GM03348 (cell line): ENCODE results near the gene BHLHE40.

Experiments
- DNase-seq: peaks from one replicate; pipeline ENCODE4 v3.0.0; 2012; ENCODE audit warnings: low spot score

The BHLHE40 gene

DNA sequence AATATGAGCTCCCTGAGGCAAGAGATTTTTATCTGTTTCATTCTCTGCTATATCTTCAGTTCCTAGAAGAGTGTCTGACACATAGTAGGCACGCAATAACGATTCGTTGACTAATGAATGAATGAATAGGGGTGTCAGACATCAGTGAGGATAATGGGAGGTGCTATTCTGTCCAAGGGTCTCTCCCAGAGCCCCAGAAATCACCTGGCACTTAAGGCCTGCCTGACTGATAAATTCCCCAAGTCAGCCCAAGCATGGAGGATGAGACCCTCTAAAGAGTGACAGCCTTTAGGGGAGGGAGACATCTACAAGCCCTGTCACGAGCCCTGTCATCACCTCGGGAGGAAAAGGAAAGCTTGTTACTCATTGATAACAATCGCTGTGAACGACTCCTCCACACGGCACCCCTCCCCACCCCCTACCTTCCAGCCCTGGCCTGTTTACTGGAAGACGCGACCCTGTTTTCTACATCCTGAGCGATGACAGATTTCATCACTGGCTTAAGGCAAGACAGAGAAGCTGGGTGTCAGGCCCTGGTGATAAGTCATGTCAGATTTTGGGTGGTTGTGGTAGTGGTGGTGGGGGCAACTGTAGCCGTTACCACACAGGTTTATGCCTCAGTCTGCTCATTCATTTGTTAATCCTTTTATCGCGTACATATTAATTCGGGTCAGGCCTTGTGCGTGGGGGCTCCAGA lies 23.1 kb downstream of the BHLHE40 start:
- no peak for DNase-seq

- no peak for DNase-seq
Measured at GRCh38 chr3:5002871-5003247, 23.6 kb downstream of the BHLHE40 start.

DNA sequence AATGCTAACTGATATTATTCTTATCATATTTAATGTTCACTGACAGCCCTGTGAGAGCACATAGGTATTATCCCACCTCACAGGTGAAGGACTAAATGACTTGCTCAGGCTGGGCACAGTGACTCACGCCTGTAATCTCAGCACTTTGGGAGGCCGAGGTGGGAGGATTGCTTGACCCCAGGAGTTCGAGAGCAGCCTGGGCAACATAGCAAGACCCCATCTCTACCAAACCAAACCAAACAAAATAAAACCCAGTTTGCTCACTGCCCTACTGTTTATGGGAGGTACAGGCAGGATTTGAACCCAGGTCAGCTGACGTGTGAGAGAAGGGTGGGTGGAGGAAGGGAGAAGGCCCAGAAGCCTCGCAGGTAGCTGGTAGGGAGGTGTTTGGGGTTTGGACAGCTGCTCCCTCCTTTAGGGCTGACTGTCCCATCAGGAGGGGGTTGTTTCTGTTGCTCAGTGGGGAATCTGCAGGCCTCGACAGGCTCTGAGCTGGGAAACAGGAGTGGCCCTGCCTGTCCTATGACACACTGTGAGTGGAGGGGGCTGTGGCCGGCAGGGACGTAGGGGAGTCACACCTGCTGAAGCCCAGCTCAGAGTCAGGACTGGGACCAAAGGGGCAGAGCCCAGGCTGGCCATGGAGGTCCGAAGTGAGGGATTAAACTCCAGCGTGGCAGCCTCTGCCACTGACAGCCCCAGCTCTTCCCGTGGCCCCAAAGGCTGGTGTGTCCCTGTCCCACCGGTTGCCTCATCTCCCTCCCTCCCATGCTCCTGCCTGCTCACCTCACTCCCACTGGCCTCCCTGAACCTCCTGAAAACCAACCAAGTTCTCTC lies 25.3 kb downstream of the BHLHE40 start:
- DNase-seq, result no peak

GRCh38 chr3:5005367-5005766 lies 26.1 kb downstream of the BHLHE40 start:
- DNase-seq, result no peak

DNA sequence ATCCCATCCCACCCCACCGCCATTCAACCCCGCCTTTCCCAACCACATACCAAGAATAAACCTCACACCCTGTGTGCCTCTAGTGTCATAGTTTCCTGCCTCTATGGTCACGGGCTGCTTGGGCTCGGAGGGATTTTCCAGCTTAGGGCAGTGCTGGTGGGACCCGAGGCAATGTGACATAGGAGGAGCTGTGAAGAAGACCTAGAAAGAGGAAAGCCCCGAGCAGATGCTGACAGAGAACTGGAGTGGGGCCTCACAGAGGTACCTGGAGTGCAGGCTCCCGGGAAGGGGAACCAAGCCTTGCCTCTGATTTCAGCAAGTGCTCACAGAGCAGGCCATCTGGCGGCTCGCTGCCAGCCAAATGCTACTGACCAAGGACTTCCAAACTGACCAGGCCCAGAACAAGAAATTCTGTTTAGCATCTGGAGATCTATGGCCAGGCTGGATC lies 27.5 kb downstream of the BHLHE40 start:
- no peak for DNase-seq

- DNase-seq, result no peak
Measured at GRCh38 chr3:5007873-5008272, 28.6 kb downstream of the BHLHE40 start.

DNA sequence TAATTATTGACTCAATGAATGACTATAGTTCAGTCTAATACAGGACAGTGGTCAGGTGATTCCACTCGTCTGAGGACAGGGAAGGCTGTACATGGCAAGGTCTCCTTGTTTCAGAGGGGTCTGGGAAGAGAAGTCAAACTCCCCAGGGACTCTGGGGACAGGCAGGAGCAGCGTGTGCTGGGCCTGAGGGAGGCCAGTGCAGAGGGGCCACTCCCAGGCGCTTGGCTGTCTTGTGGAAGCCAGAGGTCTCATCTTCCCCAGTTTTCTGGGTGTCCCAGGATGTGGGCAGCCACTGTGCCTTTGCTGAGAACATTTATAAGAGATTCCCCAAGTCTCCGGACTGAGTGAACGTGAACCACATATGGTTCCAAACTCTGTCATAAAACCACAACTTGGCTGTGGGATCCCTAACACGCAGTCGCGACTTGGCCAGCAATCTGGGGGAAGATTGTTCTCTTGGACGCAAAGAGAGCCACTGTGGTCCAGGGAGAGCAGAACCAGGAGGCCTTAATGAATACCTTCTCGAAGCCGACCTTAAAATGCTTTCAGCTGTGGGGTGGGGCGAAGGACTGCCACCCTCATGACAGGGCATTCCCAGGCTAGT lies 30.4 kb downstream of the BHLHE40 start:
- peak; percentile 48 for DNase-seq

GRCh38 chr3:5010140-5010539 lies 30.9 kb downstream of the BHLHE40 start:
- no peak for DNase-seq

GRCh38 chr3:5010706-5011554 lies 31.7 kb downstream of the BHLHE40 start:
- DNase-seq, result peak; percentile 30

DNA sequence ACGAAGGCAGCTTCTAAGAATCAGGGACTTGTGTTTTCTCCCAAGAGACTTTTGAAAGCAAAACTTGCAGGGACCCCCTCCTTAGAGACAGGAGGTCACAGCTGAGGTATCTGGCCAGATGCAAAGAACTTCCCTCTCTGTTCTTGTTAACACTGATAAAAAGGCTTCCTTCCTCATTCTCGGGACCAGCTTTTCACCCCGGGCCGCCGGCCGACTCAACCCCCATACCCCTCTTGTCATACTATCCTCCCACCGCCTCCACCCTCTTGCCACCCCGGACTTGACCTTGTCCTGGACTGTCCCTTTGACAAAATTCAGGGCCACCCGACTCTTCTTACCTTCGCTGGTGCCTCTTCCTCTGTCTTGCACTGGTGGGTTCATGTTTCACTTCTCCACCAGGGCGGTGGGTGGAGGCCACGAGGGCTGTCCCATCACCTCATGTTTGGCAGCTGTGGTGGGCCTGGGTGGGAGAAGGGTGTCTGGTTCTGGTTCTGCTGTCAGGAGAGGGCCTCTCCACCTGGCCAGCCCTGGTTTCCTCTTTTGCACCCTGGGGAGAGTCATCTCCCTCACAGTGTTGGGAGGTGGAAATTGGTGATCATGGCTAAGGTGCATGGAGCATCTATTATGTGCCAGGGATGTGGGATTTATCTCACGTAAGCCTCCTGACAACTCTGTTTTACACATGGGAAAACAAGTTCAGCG lies 32.5 kb downstream of the BHLHE40 start:
- no peak for DNase-seq

- DNase-seq, result no peak
Measured at GRCh38 chr3:5012367-5012766, 33.1 kb downstream of the BHLHE40 start.

DNA sequence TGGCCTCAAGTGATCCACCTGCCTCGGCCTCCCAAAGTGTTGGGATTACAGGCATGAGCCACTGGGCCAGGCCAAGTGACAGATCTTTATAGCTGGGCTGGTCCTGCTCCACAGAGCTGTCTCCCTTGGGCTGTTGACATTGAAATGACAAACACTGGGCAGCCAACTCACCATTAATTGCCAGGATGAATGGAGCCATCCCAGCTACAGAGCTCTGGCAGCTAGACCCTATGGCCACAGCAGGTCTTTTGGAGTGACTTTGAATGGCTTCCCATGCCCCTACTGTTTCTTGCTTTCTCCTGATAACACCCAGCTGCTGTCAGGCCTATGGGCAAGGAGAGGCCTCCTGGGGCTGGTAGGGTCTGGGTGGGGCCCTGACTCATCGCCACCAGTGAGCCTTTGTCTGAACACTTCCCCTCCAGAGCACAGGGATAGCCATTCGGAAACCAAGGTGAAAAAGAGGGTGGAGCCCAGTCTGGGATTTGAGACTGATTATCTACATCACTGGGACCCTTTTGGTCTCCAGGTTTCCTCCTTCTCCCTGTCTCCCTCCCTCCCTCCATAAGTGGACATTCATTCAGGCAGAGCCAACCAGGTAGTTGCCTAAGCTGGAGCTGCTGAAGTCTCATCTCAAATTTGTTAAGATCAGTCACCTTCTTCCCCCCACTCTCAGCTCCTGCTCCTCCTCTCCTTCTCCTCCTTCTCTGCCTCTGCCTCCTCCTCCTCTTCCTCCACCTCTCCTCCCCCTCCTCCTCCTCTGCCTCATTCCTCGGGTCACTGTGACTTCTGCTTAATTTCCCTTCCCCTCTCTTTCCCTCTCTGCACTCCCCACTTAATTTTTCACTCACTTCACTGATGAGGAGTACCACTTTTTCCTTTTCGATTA lies 34.0 kb downstream of the BHLHE40 start:
- peak; percentile 36 for DNase-seq

- no peak for DNase-seq
Measured at GRCh38 chr3:5014391-5014790, 35.2 kb downstream of the BHLHE40 start.

- DNase-seq, result no peak
Measured at GRCh38 chr3:5015056-5015455, 35.8 kb downstream of the BHLHE40 start.

- peak; percentile 28 for DNase-seq
Measured at GRCh38 chr3:5016211-5017161, 37.2 kb downstream of the BHLHE40 start.

GRCh38 chr3:5017925-5018531 lies 38.8 kb downstream of the BHLHE40 start:
- peak; percentile 86 for DNase-seq

DNA sequence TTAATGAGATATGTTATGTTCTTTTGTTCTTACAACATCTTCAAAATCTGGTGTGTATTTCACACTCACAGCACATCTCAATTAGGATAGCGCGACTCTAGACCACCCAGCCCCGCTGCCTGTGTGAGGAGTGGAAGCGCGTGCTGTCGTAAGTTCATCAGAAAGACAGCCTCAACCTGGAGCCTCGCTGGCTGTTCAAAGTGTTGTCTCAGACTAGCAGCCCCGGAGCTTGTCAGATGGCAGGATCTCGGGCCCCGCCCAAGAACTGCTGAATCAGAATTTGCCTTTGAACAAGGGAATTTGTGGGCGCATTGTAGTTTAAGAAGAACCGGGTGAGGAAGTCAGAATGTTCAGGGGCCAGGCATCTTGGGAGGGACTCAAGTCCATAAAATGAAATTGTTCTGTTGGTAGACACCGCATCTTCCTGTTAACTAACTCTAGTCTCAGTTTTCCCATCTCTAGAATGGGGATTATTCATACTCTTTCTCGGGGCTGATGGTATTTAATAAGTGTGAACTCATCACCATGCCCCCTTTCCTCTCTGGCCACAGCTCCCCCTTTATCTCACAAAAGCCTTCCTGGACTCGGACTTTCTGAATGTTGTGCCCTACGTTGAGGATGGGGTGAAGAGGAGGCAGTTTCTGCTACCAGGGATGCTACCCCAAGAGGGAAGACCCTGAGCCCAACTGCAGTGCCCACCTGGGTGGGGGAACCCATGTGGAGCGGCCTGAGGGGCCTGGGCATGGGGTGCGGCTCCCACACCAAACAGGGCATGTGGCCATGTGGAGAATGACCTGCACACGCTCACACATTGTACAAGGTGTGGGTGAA lies 40.4 kb downstream of the BHLHE40 start:
- DNase-seq, result no peak

GRCh38 chr3:5020242-5020722 lies 41.0 kb downstream of the BHLHE40 start:
- no peak for DNase-seq
